ENCODE data around the gene TMEM217.

TMEM217 gene

GRCh38 chr6:37280162-37280887 lies 22.4 kb upstream of the TMEM217 start:
- no peak for DNase-seq (ENCODE audit: low read depth, low spot score)

GRCh38 chr6:37279366-37280134 lies 21.6 kb upstream of the TMEM217 start:
- DNase-seq (ENCODE audit: low read depth, low spot score): no peak

- DNase-seq (ENCODE audit: low read depth, low spot score): no peak
Measured at GRCh38 chr6:37277001-37277409, 19.1 kb upstream of the TMEM217 start.

- DNase-seq (ENCODE audit: low read depth, low spot score): no peak
Measured at GRCh38 chr6:37275350-37275749, 17.4 kb upstream of the TMEM217 start.

GRCh38 chr6:37273690-37274089 lies 15.7 kb upstream of the TMEM217 start:
- no peak for DNase-seq (ENCODE audit: low read depth, low spot score)

- DNase-seq (ENCODE audit: low read depth, low spot score): no peak
Measured at GRCh38 chr6:37272834-37273566, 15.1 kb upstream of the TMEM217 start.

GRCh38 chr6:37269105-37269504 lies 11.2 kb upstream of the TMEM217 start:
- DNase-seq (ENCODE audit: low read depth, low spot score): no peak

- DNase-seq (ENCODE audit: low read depth, low spot score): no peak
Measured at GRCh38 chr6:37265860-37266259, 7.9 kb upstream of the TMEM217 start.

- DNase-seq (ENCODE audit: low read depth, low spot score): no peak
Measured at GRCh38 chr6:37265001-37265400, 7.1 kb upstream of the TMEM217 start.

GRCh38 chr6:37262446-37263026 lies 4.6 kb upstream of the TMEM217 start:
- DNase-seq (ENCODE audit: low read depth, low spot score): no peak

- no peak for DNase-seq (ENCODE audit: low read depth, low spot score)
Measured at GRCh38 chr6:37261198-37261597, 3.3 kb upstream of the TMEM217 start.

GRCh38 chr6:37260444-37260843 lies 2.5 kb upstream of the TMEM217 start:
- no peak for DNase-seq (ENCODE audit: low read depth, low spot score)

- no peak for DNase-seq (ENCODE audit: low read depth, low spot score)
Measured at GRCh38 chr6:37260040-37260439, 2.1 kb upstream of the TMEM217 start.

GRCh38 chr6:37259191-37259590 lies 1.2 kb upstream of the TMEM217 start:
- DNase-seq (ENCODE audit: low read depth, low spot score): no peak

- no peak for DNase-seq (ENCODE audit: low read depth, low spot score)
Measured at GRCh38 chr6:37258405-37259105, 611 bp upstream of the TMEM217 start.

- DNase-seq (ENCODE audit: low read depth, low spot score): no peak
Measured at GRCh38 chr6:37257320-37257633, 667 bp downstream of the TMEM217 start.

GRCh38 chr6:37256692-37257319 lies 1.1 kb downstream of the TMEM217 start:
- no peak for DNase-seq (ENCODE audit: low read depth, low spot score)

GRCh38 chr6:37254881-37255280 lies 3.1 kb downstream of the TMEM217 start:
- DNase-seq (ENCODE audit: low read depth, low spot score): no peak

- DNase-seq (ENCODE audit: low read depth, low spot score): no peak
Measured at GRCh38 chr6:37253486-37254007, 4.4 kb downstream of the TMEM217 start.

GRCh38 chr6:37251211-37251780 lies 6.6 kb downstream of the TMEM217 start:
- DNase-seq (ENCODE audit: low read depth, low spot score): no peak
